IPS-18a (cell line): ENCODE results near the gene LIMK1.
"Not testable (repeated sequence)": the region's sequence is repeated elsewhere in the genome, so short reads cannot be mapped to it uniquely, and the experiment has no call there.

Experiments used
- H3K27ac ChIP-seq: one replicate; pipeline ENCODE4 v1.5.1; 2013; ENCODE audit warnings: low read length
- H3K27me3 ChIP-seq: one replicate; pipeline ENCODE4 v1.6.1; 2013; ENCODE audit warnings: mild to moderate bottlenecking, low read length; ENCODE audit not compliant: control insufficient read depth, insufficient read depth
- H3K36me3 ChIP-seq: one replicate; pipeline ENCODE4 v1.6.1; 2013; ENCODE audit warnings: low read depth, low read length; ENCODE audit not compliant: control insufficient read depth
- H3K4me1 ChIP-seq: one replicate; pipeline ENCODE4 v1.6.1; 2013; ENCODE audit warnings: low read depth, low read length; ENCODE audit not compliant: control insufficient read depth
- H3K4me3 ChIP-seq: one replicate; pipeline ENCODE4 v1.5.1; 2013; ENCODE audit warnings: low read length
- H3K9ac ChIP-seq: one replicate; pipeline ENCODE4 v1.6.1; 2013; ENCODE audit warnings: mild to moderate bottlenecking, low read length, moderate library complexity
- H3K9me3 ChIP-seq: one replicate; pipeline ENCODE4 v1.6.1; 2013; ENCODE audit warnings: low read depth, low read length; ENCODE audit not compliant: control insufficient read depth

Gene LIMK1

DNA sequence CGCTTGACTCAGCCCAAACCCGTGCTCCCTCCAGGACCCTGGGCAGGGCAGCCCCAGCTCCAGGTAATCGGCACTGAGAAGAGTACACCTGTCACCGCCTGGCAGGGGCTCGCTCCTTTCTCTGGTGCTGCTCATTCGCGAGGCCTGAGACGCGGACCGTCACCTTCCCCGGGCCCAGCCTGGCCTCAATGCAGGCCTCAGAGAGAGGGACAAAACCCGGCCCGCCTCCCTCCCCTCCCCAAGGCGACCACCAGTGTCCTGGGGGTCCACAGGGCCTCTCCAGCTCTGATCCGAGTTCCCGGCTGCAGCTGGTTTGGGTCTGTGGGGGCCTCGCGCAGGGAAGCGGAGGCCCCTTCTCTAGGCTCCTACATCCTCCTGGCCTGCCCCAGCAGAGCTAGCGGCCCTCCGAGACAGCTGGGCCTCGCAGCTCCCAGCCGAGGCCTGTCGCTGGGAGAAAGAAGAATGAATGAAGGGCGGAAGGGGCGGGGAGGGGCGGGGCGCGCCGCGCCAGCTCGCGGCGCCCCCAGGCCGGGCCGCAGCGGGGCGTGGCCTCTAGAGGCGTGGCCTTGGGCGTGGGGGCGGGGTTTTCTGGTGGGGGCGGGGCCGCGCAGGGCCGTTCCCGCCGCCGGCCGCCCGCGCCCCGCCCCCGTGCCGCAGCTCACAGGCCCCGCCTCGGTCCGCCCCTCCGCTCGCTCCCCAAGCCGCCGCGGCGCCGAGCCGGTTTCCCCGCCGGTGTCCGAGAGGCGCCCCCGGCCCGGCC is at the start of gene LIMK1:
TSS of gene LIMK1 (plus strand) at position 688 of the 760 bp plus-strand sequence. CDS start 187 bp downstream, outside the sequence.
- no peaks in the 10 kb centered on the region for H3K9me3 ChIP-seq
- H3K27me3 ChIP-seq, result no peaks in the 10 kb centered on the region
- peaks cover 18% of the 10 kb centered on the region for H3K4me1 ChIP-seq
- peak within 1 kb of the TSS; percentile 81 for H3K9ac ChIP-seq
- no peak within 1 kb of the TSS for H3K27ac ChIP-seq
- H3K4me3 ChIP-seq, result peak within 1 kb of the TSS; percentile 79
- peaks cover 11% of the 10 kb centered on the region for H3K36me3 ChIP-seq

DNA sequence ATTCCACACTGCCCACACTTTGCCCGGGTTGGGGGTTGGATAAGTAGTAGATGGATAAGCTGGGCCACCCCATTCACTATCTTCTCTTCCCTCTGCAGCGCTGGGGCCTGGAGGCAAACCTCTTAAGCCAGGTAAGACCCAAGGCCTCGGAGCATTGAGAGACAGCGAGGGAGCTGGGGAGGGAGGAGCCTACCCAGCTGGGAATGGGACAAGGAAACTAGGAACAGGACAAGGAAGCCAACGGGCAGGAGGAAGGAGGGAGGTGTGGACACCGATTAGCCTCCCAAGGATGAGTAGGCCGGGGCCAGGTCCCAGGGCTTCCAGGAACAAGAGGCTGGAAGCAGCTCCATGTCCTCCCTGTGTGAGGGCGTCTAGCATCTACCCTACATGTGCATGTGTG is 46.0 kb upstream of the LIMK1 start:
- Histone ChIP-seq H3K4me1 (peaks cover 5% of the 10 kb centered on the region), H3K4me3 (no peak overlapping the region), H3K9ac (no peak overlapping the region), H3K27me3 (no peaks in the 10 kb centered on the region), H3K27ac (no peak overlapping the region), H3K9me3 (no peaks in the 10 kb centered on the region), H3K36me3 (no peaks in the 10 kb centered on the region)

DNA sequence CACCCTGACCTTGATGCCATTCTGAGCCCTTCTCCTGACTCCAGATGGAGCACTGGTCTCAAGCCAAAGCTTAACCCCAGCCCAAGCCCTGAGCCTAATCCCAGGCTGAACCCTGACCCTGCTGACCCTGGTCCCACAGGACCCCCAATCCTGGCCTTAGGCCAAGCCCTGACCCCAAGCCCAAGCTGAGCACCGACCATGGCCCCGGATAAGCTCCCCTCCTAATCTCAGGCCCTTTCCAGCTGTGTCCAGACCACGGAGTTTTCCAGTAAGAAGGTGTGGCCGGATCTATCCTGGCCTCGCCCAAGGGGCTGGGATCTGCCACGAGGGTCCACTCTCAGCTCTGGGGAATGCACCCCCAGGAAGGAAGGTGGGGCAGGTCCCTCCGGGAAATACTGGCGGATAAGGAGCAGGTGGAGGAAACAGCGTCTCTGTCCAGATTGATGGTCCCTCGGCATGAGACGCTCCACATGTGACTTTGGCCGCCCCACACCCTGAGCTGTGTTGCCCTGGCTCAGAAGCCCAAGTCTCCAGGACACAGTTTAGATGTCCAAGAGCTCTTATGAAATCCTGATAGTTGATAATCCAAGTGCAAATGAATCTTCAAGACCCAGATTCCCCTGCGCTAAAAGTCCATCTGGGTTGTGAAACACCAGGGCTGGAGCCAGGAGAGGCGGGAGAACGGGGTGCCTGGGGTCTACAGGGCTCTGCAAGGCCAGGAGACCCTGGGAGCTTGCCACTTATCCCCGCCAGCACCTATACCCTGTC is 45.2 kb upstream of the LIMK1 start:
- H3K27ac ChIP-seq, result no peak overlapping the region
- no peaks in the 10 kb centered on the region for H3K27me3 ChIP-seq

DNA sequence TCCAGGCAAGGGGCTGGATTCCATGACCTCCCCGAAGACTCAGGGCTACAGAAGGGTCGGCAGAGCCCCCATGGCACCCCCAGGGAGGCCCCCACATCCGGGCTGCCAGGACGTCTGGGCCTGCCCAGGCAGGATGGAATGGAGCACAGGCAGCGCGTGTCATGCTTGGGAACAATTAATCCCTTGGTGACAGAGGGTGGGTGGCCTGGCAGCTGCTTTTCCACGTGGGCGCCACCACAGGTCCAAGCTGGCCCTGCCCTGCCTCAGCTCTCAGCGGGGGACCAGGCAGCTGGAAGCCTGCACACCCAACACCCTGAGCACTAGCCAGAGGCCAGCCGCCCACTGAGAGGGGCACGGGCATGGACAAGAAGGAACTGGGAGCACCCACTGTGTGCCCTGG is 44.3 kb upstream of the LIMK1 start:
- no peak overlapping the region for H3K27ac ChIP-seq
- H3K36me3 ChIP-seq, result no peaks in the 10 kb centered on the region
- H3K9me3 ChIP-seq, result no peaks in the 10 kb centered on the region
- H3K4me1 ChIP-seq, result peaks cover 22% of the 10 kb centered on the region
- no peak overlapping the region for H3K9ac ChIP-seq
- H3K4me3 ChIP-seq, result no peak overlapping the region
- H3K27me3 ChIP-seq, result no peaks in the 10 kb centered on the region

More for the DNA sequence above, 45.2 kb upstream of the LIMK1 start:
- Histone ChIP-seq H3K4me3 (no peak overlapping the region), H3K4me1 (peaks cover 13% of the 10 kb centered on the region), H3K9me3 (no peaks in the 10 kb centered on the region), H3K36me3 (no peaks in the 10 kb centered on the region), H3K9ac (no peak overlapping the region)

DNA sequence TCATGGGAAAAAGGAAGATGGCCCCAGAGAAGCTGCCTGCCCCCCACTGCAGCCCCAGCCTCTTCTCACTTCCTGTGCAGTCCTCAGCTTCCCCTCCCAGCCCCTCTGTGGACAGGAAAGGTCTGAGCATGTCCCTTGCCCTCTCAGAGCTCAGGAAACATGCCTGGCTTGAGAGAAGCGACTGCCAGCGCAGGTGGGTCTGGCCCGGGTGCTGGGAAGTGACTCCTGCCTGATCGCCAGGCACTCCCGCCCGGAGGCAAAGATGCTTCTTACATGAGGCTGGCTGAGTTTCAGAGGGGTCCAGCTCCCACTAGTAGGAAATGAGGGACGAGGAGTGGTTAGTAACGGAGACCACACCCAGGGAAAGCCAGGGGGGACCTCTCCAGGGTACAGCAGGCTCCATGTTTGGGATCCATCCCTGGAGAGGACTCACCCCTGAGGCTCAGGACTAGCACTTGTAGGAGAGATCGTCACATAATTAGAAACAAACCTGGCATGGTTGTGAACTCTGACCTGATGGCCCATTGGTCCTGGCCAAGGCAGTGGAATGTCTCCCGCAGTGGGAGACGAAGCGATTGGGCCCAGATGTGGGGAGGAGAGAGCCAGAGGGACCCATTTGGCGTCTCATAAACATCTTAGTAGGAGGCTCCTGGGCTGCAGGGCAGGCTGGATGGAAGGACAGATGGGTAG is 43.4 kb upstream of the LIMK1 start:
- no peak overlapping the region for H3K9ac ChIP-seq
- no peaks in the 10 kb centered on the region for H3K27me3 ChIP-seq
- no peak overlapping the region for H3K4me3 ChIP-seq
- H3K36me3 ChIP-seq, result no peaks in the 10 kb centered on the region
- H3K4me1 ChIP-seq, result peaks cover 25% of the 10 kb centered on the region
- no peaks in the 10 kb centered on the region for H3K9me3 ChIP-seq
- no peak overlapping the region for H3K27ac ChIP-seq

DNA sequence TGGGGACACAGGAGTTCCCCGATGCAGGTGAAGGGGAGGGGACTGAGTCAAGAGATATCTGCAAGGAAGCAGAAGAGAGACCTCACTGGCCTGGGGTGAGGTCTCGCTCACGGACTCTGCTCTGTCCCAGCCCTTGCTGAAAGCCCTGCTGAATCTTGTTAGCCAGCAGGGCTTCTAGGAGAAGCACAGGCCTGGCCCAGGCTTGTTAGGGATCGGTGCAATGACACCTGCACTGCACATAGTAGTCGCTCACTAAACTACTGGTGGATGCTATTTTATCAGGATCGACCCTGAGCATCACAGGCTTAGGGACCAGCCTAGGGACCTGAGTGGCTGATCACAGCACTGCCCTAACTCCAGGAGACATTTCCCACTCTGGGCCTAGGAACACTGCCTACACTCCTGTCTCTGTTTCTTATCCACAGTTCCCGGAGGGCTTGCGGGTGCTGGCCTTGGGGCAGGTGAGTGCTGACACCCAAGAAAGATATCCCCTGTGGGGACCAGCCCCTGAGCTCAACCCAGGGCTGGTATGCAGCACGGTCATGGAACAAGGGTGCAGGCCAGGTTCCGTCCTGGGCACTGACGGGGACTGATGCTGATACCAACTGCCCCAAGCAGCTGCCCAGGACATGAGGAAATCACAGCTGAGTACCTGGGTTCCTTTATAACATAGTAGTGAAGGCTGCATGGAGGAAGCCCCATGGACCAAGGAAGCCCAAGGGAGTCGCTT is 42.6 kb upstream of the LIMK1 start:
- Histone ChIP-seq H3K9ac (no peak overlapping the region), H3K27ac (no peak overlapping the region), H3K9me3 (no peaks in the 10 kb centered on the region), H3K27me3 (no peaks in the 10 kb centered on the region), H3K4me3 (no peak overlapping the region), H3K4me1 (peaks cover 25% of the 10 kb centered on the region), H3K36me3 (no peaks in the 10 kb centered on the region)

DNA sequence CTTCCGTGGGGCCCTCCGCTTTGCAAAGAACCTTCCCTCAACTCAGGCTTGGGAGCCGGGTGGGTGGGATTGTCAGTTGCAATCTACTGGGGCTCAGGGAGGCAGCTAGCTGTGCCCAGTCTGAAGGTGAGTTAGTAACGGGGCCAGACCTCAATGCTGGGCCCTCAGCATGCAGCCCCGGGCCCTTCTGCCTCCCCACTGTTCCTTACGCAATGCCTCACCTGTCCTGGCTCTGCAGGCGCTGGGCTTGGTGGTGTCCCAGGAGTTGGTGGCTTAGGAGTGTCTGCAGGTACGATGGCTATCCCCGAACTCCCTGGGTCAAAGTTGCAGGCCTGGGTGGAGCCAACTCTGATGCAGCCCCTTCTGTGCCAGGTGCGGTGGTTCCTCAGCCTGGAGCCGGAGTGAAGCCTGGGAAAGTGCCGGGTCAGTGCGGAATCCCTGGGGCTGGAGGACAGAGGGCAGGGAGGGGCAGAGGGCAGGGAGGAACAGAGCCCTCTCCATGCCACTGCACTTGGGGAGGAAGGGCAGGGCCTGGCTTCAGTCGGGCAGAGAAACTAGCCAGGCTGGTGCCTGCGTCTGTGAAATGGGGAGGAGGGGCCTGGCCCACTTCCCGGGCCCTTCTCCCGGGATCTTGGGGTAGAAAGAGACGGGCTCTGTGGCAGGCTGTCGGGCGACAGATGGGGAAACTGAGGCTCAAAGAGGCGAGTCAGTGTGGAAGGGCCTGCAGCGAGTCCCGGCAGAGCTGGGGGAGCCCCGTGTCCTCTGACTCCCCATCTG is 40.7 kb upstream of the LIMK1 start:
- H3K27me3 ChIP-seq, result no peaks in the 10 kb centered on the region
- peak overlapping the region; percentile 14 for H3K9ac ChIP-seq
- H3K36me3 ChIP-seq, result no peaks in the 10 kb centered on the region
- peak overlapping the region; percentile 33 for H3K27ac ChIP-seq
- H3K9me3 ChIP-seq, result no peaks in the 10 kb centered on the region
- H3K4me3 ChIP-seq, result peak overlapping the region; percentile 5
- peaks cover 25% of the 10 kb centered on the region for H3K4me1 ChIP-seq

DNA sequence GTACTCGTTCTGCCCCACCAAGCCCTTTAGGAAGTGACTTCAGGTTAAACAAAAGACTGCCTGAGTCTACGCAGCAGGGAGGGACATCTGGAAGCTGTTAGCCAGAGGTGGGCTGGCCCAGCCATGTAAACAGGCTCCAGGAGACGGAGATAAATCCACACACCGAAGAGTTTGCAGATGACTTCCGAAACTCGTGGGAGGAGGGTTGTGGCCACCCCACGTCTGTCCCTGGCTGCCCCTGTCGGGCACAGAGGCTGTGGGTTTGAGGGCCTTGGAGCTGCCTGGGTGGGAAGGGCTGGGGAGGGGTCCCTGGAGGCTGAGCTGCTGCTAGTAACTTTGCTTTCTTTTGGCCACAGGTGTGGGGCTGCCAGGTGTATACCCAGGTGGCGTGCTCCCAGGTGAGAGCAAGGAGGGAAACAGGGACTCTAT is 40.1 kb upstream of the LIMK1 start:
- Histone ChIP-seq H3K36me3 (no peaks in the 10 kb centered on the region), H3K27me3 (no peaks in the 10 kb centered on the region), H3K9ac (peak overlapping the region; percentile 14), H3K4me3 (peak overlapping the region; percentile 5), H3K27ac (peak overlapping the region; percentile 33), H3K9me3 (no peaks in the 10 kb centered on the region), H3K4me1 (peaks cover 25% of the 10 kb centered on the region)

DNA sequence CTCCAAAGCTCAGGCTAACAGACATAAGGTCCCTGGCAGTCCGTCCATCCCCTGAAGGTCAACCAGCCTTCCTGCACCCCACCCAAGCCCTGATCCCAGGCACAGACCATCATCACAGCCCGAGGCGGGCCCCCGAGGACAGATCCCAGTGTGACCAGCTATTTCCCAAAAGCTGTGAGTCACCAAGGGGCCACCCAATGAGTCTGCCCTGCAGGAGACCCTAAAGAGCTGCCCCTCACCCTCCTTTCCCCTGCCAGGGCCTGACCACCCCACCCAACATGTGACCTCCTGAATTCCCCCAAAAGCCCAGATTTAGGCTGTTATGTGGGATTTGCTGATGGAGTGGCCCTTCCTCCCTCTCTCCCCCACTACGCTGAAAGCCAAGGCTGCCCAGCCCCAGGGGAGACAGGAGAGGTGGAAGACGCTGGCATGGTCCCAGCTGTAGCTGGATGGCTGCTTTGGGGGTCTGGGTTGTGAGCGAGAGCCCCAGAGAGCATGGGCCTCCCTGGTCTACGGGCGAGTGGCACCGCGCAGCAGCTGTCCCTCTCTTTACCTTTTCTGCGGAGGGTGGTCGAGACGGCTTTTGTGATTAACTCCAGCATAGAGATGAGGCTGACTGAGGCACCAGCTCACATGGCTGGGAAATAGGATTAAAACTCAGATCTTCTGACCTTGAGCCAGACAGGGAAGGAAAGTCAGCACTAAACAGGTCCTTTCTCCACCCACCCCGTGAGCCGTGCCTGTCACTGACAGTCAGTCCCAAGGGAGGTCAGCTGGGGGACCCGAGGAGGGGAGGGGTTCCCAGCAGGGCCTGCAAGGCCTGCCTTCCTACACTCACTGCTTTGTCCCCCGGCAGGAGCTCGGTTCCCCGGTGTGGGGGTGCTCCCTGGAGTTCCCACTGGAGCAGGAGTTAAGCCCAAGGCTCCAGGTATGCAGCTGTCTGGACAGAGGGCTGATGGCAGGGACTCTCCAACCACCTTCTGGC is 38.9 kb upstream of the LIMK1 start:
- H3K4me3 ChIP-seq, result no peak overlapping the region
- no peaks in the 10 kb centered on the region for H3K9me3 ChIP-seq
- no peak overlapping the region for H3K9ac ChIP-seq
- peaks cover 25% of the 10 kb centered on the region for H3K4me1 ChIP-seq
- H3K36me3 ChIP-seq, result no peaks in the 10 kb centered on the region
- H3K27me3 ChIP-seq, result no peaks in the 10 kb centered on the region
- no peak overlapping the region for H3K27ac ChIP-seq

DNA sequence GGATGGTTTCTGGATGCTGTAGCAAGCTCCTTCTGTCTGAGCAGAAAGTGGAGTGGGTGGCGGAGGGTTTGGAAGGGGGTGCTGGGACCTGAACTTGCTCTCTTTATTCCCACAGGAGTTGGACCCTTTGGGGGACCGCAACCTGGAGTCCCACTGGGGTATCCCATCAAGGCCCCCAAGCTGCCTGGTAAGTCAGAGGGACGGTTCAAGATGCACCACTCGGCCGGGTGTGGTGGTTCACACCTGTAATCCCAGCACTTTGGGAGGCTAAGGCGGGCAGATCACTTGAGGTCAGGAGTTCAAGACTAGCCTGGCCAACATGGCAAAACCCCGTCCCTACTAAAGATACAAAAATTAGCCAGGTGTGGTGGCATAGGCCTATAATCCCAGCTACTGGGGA is 37.0 kb upstream of the LIMK1 start:
- H3K4me3 ChIP-seq, H3K36me3 ChIP-seq, H3K27me3 ChIP-seq, H3K27ac ChIP-seq, H3K9ac ChIP-seq, H3K9me3 ChIP-seq: not testable (repeated sequence)
- peaks cover 28% of the 10 kb centered on the region for H3K4me1 ChIP-seq
